ENCODE measurements around the gene AHSG. TPM values are rescaled to one million over a fixed set of nuclear protein-coding genes. Genes with fewer than 3 reads are reported as not detected.

AHSG gene
- polyA plus RNA-seq, 1 donor (not counting 4 experiments of a cell fraction or from before 2014, with no cell fraction given): 0.59 TPM

- Histone ChIP-seq H3K79me2 (ENCODE audit: control insufficient read depth, insufficient read depth, low read length) (no peaks in the 10 kb centered on the region), H3K4me3 (ENCODE audit: control insufficient read depth in 2 of 3, extremely low read depth in 1 of 3, insufficient read depth in 2 of 3, low read depth in 1 of 3, low read length in 3 of 3) (no peak overlapping the region), H4K20me1 (ENCODE audit: control insufficient read depth, extremely low read depth, insufficient read depth, low read length) (no peaks in the 10 kb centered on the region), H3K9me3 (ENCODE audit: control insufficient read depth, low read depth, low read length) (no peaks in the 10 kb centered on the region), H3K9ac (ENCODE audit: control insufficient read depth, extremely low read depth, insufficient read depth, low read length) (no peak overlapping the region), H3K27me3 (ENCODE audit: control insufficient read depth, extremely low read depth, insufficient read depth, low read length) (no peaks in the 10 kb centered on the region), H3K4me2 (ENCODE audit: control insufficient read depth, extremely low read depth, insufficient read depth, low read depth, low read length) (no peak overlapping the region), H3K36me3 (ENCODE audit: control insufficient read depth in 2 of 2, extremely low read depth in 1 of 2, insufficient read depth in 2 of 2, low read length in 2 of 2) (no peaks in the 10 kb centered on the region), H3K9me1 (ENCODE audit: control insufficient read depth, extremely low read depth, insufficient read depth, low read length) (no peaks in the 10 kb centered on the region), H3K27ac (ENCODE audit: control insufficient read depth, insufficient read depth, low read length) (no peak overlapping the region), H3K4me1 (ENCODE audit: control insufficient read depth, extremely low read depth, insufficient read depth, low read length) (no peaks in the 10 kb centered on the region), H2AFZ (ENCODE audit: control insufficient read depth, low read length) (no peak overlapping the region)
- DNase-seq (ENCODE audit: low read depth, low spot score) (no peak), FAIRE-seq (no peak)
- no peak for TF ChIP-seq CTCF (optimal IDR thresholded peaks at IDR 0.05 in 1 of 3, IDR thresholded peaks at IDR 0.05 in 1 of 3, conservative IDR thresholded peaks at IDR 0.05 in 1 of 3; ENCODE audit: extremely low read depth in 1 of 3, insufficient read depth in 2 of 3, low read length in 3 of 3)
- no peak for TF ChIP-seq EZH2 (IDR thresholded peaks at IDR 0.05; ENCODE audit: low read length)
- dilution Hi-C loops (cut with MboI; ENCODE audit: extremely low pct_ligation_motif_present, low sequenced_read_pairs): no loop called here
Observed at GRCh38 chr3:186626254-186626847, 13.5 kb downstream of the AHSG start.

- dilution Hi-C loops (cut with MboI; ENCODE audit: extremely low pct_ligation_motif_present, low sequenced_read_pairs): no loop called here
- no peak overlapping the region for H3K9ac ChIP-seq (ENCODE audit: control insufficient read depth, extremely low read depth, insufficient read depth, low read length)
- no peaks in the 10 kb centered on the region for H4K20me1 ChIP-seq (ENCODE audit: control insufficient read depth, extremely low read depth, insufficient read depth, low read length)
- H3K4me2 ChIP-seq (ENCODE audit: control insufficient read depth, extremely low read depth, insufficient read depth, low read depth, low read length): no peak overlapping the region
- H2AFZ ChIP-seq (ENCODE audit: control insufficient read depth, low read length): no peak overlapping the region
- no peak overlapping the region for H3K27ac ChIP-seq (ENCODE audit: control insufficient read depth, insufficient read depth, low read length)
- FAIRE-seq (no peak), DNase-seq (ENCODE audit: low read depth, low spot score) (no peak)
- no peaks in the 10 kb centered on the region for H3K36me3 ChIP-seq (ENCODE audit: control insufficient read depth in 2 of 2, extremely low read depth in 1 of 2, insufficient read depth in 2 of 2, low read length in 2 of 2)
- no peaks in the 10 kb centered on the region for H3K9me3 ChIP-seq (ENCODE audit: control insufficient read depth, low read depth, low read length)
- H3K27me3 ChIP-seq (ENCODE audit: control insufficient read depth, extremely low read depth, insufficient read depth, low read length): no peaks in the 10 kb centered on the region
- TF ChIP-seq CTCF (optimal IDR thresholded peaks at IDR 0.05 in 1 of 3, IDR thresholded peaks at IDR 0.05 in 1 of 3, conservative IDR thresholded peaks at IDR 0.05 in 1 of 3; ENCODE audit: extremely low read depth in 1 of 3, insufficient read depth in 2 of 3, low read length in 3 of 3) (no peak), EZH2 (IDR thresholded peaks at IDR 0.05; ENCODE audit: low read length) (no peak)
- H3K9me1 ChIP-seq (ENCODE audit: control insufficient read depth, extremely low read depth, insufficient read depth, low read length): no peaks in the 10 kb centered on the region
- H3K4me1 ChIP-seq (ENCODE audit: control insufficient read depth, extremely low read depth, insufficient read depth, low read length): no peaks in the 10 kb centered on the region
- H3K79me2 ChIP-seq (ENCODE audit: control insufficient read depth, insufficient read depth, low read length): no peaks in the 10 kb centered on the region
- no peak overlapping the region for H3K4me3 ChIP-seq (ENCODE audit: control insufficient read depth in 2 of 3, extremely low read depth in 1 of 3, insufficient read depth in 2 of 3, low read depth in 1 of 3, low read length in 3 of 3)
Observed at GRCh38 chr3:186627852-186628414, 15.1 kb downstream of the AHSG start.

Measured in keratinocyte (primary cell).